NCI-H69 (cell line): ENCODE measurements around the gene CFAP74.

ENCODE experiments used
- DNase-seq: peaks from one replicate; lab custom pipeline; 2025; lab: John Stamatoyannopoulos, UW

Gene CFAP74

GRCh38 chr1:2018217-2019171 is 14.9 kb upstream of the CFAP74 start:
- peak; percentile 10 for DNase-seq

- no peak for DNase-seq
These were observed 12.5 kb upstream of the CFAP74 start for GRCh38 chr1:2016123-2016522.

- DNase-seq, result no peak
These were observed 11.5 kb upstream of the CFAP74 start for GRCh38 chr1:2014741-2015735.

GRCh38 chr1:2014181-2014580 is 10.6 kb upstream of the CFAP74 start:
- no peak for DNase-seq

GRCh38 chr1:2009101-2010053 is 5.8 kb upstream of the CFAP74 start:
- no peak for DNase-seq

- DNase-seq, result no peak
These were observed 1.3 kb upstream of the CFAP74 start for GRCh38 chr1:2004856-2005255.

- no peak for DNase-seq
These were observed 1.7 kb downstream of the CFAP74 start for GRCh38 chr1:2001773-2002411.

- no peak for DNase-seq
These were observed 2.7 kb downstream of the CFAP74 start for GRCh38 chr1:2000850-2001249.

- DNase-seq, result no peak
These were observed 3.2 kb downstream of the CFAP74 start for GRCh38 chr1:2000432-2000831.

GRCh38 chr1:1997576-1997975 is 6.0 kb downstream of the CFAP74 start:
- DNase-seq, result no peak

GRCh38 chr1:1996207-1996651 is 7.4 kb downstream of the CFAP74 start:
- DNase-seq, result no peak

- DNase-seq, result no peak
These were observed 9.1 kb downstream of the CFAP74 start for GRCh38 chr1:1994536-1994935.

- DNase-seq, result no peak
These were observed 13.4 kb downstream of the CFAP74 start for GRCh38 chr1:1990222-1990621.

- DNase-seq, result no peak
These were observed 13.8 kb downstream of the CFAP74 start for GRCh38 chr1:1989789-1990188.

GRCh38 chr1:1989102-1989542 is 14.5 kb downstream of the CFAP74 start:
- DNase-seq, result peak; percentile 19

GRCh38 chr1:1988061-1988945 is 15.3 kb downstream of the CFAP74 start:
- DNase-seq, result peak; percentile 17

- DNase-seq, result no peak
These were observed 16.5 kb downstream of the CFAP74 start for GRCh38 chr1:1987142-1987510.

GRCh38 chr1:1986451-1987141 is 17.0 kb downstream of the CFAP74 start:
- DNase-seq, result no peak

GRCh38 chr1:1985375-1986050 is 18.1 kb downstream of the CFAP74 start:
- DNase-seq, result no peak
